Measurements from ENCODE around the gene NANOG. TPM values are rescaled to one million over a fixed set of nuclear protein-coding genes. Genes with fewer than 3 reads are reported as not detected.
"Not testable (repeated sequence)": the region's sequence is repeated elsewhere in the genome, so short reads cannot be mapped to it uniquely, and the experiment has no call there.

NANOG gene
- polyA plus RNA-seq, 1 of the 3 experiments (the other 2 are of a cell fraction) = not detected

- H3K9me2 ChIP-seq; H3K4me3 ChIP-seq (ENCODE audit: low read depth in 2 of 2, low read length in 1 of 2); DNase-seq; H3K27ac ChIP-seq (ENCODE audit: low read depth in 2 of 2, low read length in 1 of 2); POLR2A ChIA-PET; CTCF ChIA-PET; H4K20me1 ChIP-seq (ENCODE audit: insufficient read depth); H3F3A ChIP-seq (replicated peaks; ENCODE audit: insufficient read depth); H3K9ac ChIP-seq; H2AFZ ChIP-seq (ENCODE audit: low read depth); H3K4me2 ChIP-seq; H3K79me2 ChIP-seq (ENCODE audit: insufficient read depth); H3K4me1 ChIP-seq (ENCODE audit: control insufficient read depth in 1 of 2, insufficient read depth in 2 of 2, low read depth in 1 of 2, low read length in 1 of 2); H3K9me3 ChIP-seq; H3K36me3 ChIP-seq (replicated peaks in 1 of 2; ENCODE audit: control insufficient read depth in 1 of 2, insufficient read depth in 2 of 2, low read length in 1 of 2): not testable (repeated sequence)
- WGBS (ENCODE audit: low lambda C conversion rate) = 34% methylated on average over 16 of the region's 48 CpGs
- peaks cover 47% of the 10 kb centered on the region; the same call in 1 of the 2 replicates for H3K27me3 ChIP-seq (ENCODE audit: insufficient read depth)
Measured at GRCh38 chr12:7751941-7752922, 37.0 kb upstream of the NANOG start.

- POLR2A ChIA-PET, CTCF ChIA-PET: not testable (repeated sequence)
Measured at GRCh38 chr12:7755668-7756067, 33.5 kb upstream of the NANOG start.

GRCh38 chr12:7756993-7757392 lies 32.2 kb upstream of the NANOG start:
- Histone ChIP-seq H3K36me3 (replicated peaks in 1 of 2; ENCODE audit: control insufficient read depth in 1 of 2, insufficient read depth in 2 of 2, low read length in 1 of 2) (no peaks in the 10 kb centered on the region), H2AFZ (ENCODE audit: low read depth) (no peak overlapping the region), H3K9ac (no peak overlapping the region), H3F3A (replicated peaks; ENCODE audit: insufficient read depth) (no peaks in the 10 kb centered on the region), H3K9me2 (no peaks in the 10 kb centered on the region), H4K20me1 (ENCODE audit: insufficient read depth) (no peaks in the 10 kb centered on the region), H3K27ac (ENCODE audit: low read depth in 2 of 2, low read length in 1 of 2) (no peak overlapping the region), H3K4me2 (no peak overlapping the region), H3K79me2 (ENCODE audit: insufficient read depth) (no peaks in the 10 kb centered on the region), H3K27me3 (ENCODE audit: insufficient read depth) (peaks cover 60% of the 10 kb centered on the region), H3K4me1 (ENCODE audit: control insufficient read depth in 1 of 2, insufficient read depth in 2 of 2, low read depth in 1 of 2, low read length in 1 of 2) (no peaks in the 10 kb centered on the region), H3K9me3 (no peaks in the 10 kb centered on the region), H3K4me3 (ENCODE audit: low read depth in 2 of 2, low read length in 1 of 2) (no peak overlapping the region)
- 13% methylated on average over 2 of the region's 2 CpGs for WGBS (ENCODE audit: low lambda C conversion rate)
- no peak for TF ChIP-seq ZBTB33 (IDR thresholded peaks at IDR 0.05; ENCODE audit: borderline replicate concordance, low read depth)
- no peak for TF ChIP-seq YY1 (IDR thresholded peaks at IDR 0.05; ENCODE audit: low read depth)
- TF ChIP-seq MEF2A (IDR thresholded peaks at IDR 0.05; ENCODE audit: borderline replicate concordance, low read depth) = no peak
- TF ChIP-seq CTCF (IDR thresholded peaks at IDR 0.05) = no peak
- TF ChIP-seq CHD2 (IDR thresholded peaks at IDR 0.05; ENCODE audit: low read length, partially characterized antibody) = no peak
- no peak for DNase-seq
- ChIA-PET POLR2A (no interaction called here), CTCF (no interaction called here)

More at GRCh38 chr12:7755668-7756067, 33.5 kb upstream of the NANOG start:
- H3K27ac ChIP-seq (ENCODE audit: low read depth in 2 of 2, low read length in 1 of 2); H3K4me1 ChIP-seq (ENCODE audit: control insufficient read depth in 1 of 2, insufficient read depth in 2 of 2, low read depth in 1 of 2, low read length in 1 of 2); H2AFZ ChIP-seq (ENCODE audit: low read depth); H3K79me2 ChIP-seq (ENCODE audit: insufficient read depth); DNase-seq; H3K9me2 ChIP-seq; H3F3A ChIP-seq (replicated peaks; ENCODE audit: insufficient read depth); H3K4me2 ChIP-seq; H3K9me3 ChIP-seq; H3K36me3 ChIP-seq (replicated peaks in 1 of 2; ENCODE audit: control insufficient read depth in 1 of 2, insufficient read depth in 2 of 2, low read length in 1 of 2); H3K9ac ChIP-seq; H4K20me1 ChIP-seq (ENCODE audit: insufficient read depth): not testable (repeated sequence)
- H3K4me3 ChIP-seq (ENCODE audit: low read depth in 2 of 2, low read length in 1 of 2) = peak overlapping the region in 1 of 2 experiments; percentile 24; a peak in 2 of 4 replicates
- 24% methylated on average over 9 of the region's 9 CpGs for WGBS (ENCODE audit: low lambda C conversion rate)
- H3K27me3 ChIP-seq (ENCODE audit: insufficient read depth) = peaks cover 56% of the 10 kb centered on the region
